Measurements from ENCODE around the gene PIK3R5. TPM values are rescaled to one million over a fixed set of nuclear protein-coding genes. Genes with fewer than 3 reads are reported as not detected.

Gene PIK3R5
- polyA plus RNA-seq, 10 donors, result 0.79 to 5.2 (median 1.6) TPM

GRCh38 chr17:8924595-8924994 is 40.9 kb downstream of the PIK3R5 start:
- DNase-seq, result no peak

DNA sequence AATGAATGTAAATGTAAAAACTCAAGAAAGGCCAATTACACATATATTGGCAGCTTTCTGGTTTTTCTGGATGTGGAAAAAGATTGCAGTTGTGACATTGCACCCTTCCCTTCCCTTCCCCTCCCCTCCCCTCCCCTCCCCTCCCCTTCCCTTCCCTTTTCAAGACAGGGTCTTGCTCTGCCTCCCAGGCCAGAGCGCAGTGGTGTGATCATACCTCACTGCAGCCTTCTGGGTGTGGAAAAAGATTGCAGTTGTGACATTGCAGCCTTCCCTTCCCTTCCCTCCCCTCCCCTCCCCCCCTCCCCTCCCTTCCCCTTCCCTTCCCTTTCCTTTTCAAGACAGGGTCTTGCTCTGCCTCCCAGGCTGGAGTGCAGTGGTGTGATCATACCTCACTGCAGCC is 41.7 kb downstream of the PIK3R5 start:
- DNase-seq, result no peak

- no peak for DNase-seq
Measured at GRCh38 chr17:8922928-8923327, 42.6 kb downstream of the PIK3R5 start.

- DNase-seq, result peak; percentile 27 to 92 (median 39)
Measured at GRCh38 chr17:8922451-8922850, 43.1 kb downstream of the PIK3R5 start.

- no peak for DNase-seq
Measured at GRCh38 chr17:8921147-8921546, 44.4 kb downstream of the PIK3R5 start.

DNA sequence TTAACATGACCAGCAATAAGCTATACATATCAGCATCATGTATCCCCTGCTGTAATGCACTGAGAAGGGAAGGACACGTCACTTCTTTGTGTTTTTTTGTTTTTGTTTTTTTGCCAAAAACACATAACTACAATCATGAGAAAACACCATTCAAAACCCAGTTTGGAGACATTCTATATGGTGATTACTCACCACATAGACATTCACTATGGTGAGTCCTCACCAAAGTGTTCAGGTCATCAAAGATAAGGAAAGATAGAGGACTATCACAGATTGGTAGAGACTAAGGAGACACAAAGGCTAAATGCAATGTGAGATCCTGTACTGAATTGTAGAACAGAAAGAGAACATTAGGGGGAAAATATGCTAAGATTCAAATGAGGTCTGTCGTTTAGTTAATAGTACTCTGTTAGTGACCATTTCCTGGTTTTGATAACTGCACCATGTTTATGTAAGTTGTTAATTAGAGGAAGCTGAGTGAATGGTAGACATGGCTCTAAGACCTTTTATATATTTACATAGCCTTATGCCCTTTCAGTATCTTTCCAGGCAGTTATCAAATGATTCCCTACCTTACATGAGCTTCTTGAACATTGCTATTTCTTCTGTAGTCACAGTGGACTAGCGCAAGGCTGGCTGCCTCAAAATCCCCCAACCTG is 46.6 kb downstream of the PIK3R5 start:
- no peak for DNase-seq

GRCh38 chr17:8916466-8916865 is 49.0 kb downstream of the PIK3R5 start:
- no peak for DNase-seq

DNA sequence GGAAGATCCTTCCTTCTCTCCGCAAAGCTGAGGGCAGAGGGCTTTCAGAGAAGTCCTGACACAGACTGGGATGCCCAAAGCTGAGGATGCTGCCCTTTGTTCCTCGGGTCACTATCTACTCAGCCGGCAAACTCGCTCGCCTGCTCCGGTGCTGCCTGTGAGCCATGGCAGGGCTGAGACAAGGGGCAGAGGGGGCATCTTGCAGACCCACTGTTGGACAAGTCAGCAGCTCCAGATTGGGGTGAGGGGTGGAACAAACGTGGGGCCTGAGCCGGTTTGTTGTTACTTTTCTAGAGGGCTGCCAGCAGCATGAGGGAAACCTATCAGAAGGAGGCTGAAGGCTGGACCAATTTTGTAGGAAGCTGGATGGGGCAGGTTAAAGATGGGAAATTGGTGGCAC is 51.0 kb downstream of the PIK3R5 start:
- no peak for DNase-seq

DNA sequence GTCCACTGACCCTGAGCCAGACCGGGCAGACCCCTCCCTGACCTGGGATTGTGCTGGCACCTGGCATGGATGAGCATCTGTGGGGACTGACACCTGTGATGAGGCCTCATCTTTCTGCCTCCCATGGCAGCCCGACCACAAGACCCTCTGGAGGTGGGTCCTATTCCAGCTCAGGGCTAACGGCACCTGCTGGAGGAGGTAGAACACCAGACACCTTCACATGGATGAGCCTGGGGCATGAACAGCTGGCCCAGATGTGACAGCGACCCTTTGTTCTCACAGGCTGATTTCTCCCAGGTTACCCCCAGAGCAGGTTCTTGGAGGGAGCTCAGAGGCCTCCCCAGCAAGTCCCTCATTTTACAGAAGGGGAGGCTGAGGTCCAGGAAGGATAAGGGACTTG is 51.6 kb downstream of the PIK3R5 start:
- no peak for DNase-seq

DNA sequence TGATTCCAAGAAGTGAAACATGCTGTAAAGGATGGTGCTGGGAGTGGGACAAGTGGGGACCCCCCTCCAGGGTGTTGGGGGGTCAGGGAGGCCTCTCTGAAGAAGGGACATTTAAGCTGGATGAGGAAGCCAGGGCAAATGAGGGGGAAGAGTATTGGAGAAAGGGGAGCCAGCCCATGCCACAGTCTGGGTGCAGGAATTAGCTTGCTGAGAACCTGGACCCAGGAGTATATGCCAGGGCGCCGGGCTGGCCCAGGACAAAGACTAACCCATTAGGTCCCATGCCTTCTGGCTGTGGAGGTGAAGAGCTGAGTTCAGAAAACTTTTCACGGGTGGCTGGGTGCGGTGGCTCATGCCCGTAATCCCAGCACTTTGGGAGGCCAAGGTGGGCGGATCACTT is 52.4 kb downstream of the PIK3R5 start:
- DNase-seq, result no peak

DNA sequence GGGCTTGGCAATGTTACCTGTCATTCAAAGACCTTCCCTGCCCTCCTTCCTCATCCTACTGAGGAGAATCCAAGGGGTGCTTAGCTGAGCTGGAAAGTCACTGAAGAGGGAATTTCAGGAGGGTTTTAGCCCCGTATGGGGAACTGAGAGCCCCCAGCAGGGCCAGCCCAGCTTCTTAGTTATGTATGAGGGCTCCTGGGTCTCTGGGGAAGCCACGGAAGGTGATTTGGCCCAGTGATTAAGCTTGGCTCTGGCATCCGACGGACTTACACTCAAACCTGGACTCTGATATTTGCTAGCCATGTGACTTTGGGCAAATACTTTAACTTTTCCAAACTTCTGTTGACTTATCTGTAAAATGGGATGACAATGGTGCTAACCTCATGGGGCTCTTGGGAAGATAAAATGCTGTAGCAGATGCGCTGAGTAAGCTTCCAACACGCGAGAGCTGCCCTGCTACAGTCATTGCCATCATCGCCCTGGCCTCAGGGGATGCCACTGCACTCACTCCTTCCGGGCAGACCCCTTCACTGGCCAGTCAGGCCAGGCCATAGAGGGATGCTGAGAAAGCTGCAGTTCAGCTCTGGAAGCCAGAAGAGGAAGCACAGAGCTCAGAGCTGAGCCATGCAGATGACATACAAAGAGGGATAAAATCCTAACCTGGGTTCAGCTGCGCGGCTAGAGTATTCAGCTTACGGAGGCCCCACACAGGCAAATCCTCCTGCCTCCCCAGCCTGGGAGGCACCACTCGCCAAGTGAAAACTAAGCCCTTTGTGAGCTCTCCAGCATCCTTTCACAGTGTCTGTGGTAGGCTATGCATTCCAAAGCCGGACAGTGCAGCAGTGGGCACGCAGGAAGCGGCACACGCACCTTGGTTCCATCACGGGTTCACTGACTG is 53.2 kb downstream of the PIK3R5 start:
- no peak for DNase-seq

DNA sequence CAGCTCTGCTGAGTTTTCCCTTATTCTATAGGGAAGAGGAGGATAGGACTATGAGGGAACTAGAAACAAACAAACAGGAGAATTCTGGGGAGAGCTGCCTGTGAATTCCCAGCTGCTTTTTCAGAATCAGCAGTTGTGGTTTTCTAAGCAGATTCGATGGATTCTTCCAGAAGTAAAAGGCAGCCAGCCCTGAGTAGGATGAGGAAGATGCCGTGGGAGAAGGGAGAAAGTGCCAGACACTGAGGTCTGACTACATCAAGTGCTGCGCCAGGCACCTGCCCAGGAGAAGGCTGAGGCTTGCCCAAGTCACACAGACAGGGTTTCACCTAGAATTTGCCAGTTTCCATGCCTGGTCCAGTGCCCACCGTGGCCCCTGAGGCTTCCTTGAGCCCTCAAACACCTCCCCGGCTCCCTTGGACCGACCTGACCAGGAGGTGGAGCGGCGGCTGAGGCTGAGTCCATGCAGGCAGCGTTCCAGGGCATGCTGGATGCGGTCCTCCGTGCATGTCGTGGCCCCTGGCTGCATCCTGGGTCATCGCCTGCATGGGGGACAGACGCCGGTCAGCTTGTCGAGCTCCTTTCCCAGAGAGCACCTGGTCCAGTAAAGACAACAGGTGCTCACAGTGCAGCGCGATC is 54.4 kb downstream of the PIK3R5 start:
- DNase-seq, result no peak

GRCh38 chr17:8909586-8910270 is 55.8 kb downstream of the PIK3R5 start:
- no peak for DNase-seq

GRCh38 chr17:8905331-8905730 is 60.2 kb downstream of the PIK3R5 start:
- no peak for DNase-seq

DNA sequence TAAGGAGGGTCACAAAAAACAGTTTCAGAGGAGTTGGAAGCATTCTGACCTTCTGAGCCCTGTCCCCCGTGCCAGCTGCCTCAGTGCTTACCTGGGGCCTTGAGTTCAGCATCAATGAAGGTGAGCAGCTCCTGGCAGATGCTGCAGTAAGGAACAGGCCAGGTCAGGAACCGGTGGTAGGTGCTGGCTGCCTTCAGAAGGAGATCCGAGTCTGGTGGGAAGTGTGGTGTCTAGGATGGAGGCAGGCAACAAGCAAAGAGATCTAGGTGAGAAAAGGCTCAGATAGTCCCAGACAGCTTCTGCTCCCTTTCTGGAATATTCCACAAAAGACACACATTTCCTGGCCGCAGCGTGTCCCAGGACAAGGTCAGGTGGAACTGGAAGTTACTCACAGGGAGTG is 60.8 kb downstream of the PIK3R5 start:
- DNase-seq, result no peak

- DNase-seq, result no peak
Measured at GRCh38 chr17:8904201-8904600, 61.3 kb downstream of the PIK3R5 start.

DNA sequence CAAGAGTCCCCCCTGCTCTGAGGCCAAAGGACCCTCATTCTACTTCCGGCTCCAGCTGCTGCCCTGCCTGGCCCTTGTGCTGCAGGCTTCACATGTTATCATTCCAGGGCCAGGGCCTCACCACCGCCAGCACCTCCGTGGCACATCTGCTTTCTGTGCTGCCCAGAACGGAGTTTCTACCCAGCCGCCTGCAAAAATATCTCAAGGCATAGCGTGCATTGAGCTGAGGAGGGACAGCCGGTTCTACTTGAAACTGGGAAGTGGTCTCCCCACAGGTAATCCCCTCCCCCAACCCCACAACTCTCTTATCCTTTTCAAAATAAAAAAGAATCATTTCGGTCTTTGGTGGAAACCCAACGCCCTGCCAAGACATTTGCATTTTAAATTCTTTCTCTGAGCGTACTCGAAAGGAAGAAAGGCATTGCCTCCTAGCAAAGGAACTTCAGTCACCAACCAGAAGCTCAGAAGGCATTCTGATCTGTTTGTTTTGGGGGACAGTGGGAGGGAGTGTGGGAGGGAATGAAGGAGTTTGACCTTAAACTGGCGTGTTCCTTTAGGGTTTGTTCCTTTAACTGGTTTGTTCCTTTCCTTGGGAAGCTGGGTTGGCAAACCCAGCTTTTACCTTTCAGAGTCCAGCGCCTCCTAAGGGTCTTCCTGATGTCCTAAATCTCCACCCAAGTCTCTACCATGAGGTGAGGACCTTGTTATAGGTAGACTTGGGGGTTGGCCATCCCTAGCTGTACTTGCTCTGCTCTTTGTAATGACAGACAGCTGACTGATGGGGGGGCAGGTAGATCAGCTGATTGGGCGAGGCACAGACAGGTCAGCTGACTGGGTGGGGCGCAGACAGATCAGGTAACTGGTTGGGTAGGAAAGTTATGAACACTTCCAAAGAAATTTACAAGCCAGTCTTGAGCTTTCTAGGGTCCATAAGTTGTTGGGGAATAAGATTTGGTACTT is 64.6 kb downstream of the PIK3R5 start:
- DNase-seq, result no peak

DNA sequence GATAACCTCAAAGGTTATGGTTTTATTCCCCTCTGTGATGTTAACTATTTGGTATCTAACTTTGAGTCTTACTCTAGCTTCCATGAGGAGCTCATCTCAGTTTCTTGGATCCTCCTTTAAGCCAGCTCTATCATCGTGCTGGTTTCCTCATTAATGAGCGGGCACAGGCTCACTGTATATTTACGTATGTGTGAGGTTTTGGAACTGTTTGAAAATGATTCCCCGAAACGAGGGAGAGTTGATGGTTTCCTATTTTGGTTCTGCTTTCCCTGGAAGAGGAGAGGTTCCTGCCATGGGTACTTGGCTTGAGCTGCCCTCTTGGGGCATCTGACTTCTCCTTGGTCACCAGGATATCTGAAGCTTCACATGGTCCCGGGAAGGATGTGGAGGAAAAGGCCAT is 65.3 kb downstream of the PIK3R5 start:
- no peak for DNase-seq

GRCh38 chr17:8898636-8899035 is 66.9 kb downstream of the PIK3R5 start:
- DNase-seq, result no peak

DNA sequence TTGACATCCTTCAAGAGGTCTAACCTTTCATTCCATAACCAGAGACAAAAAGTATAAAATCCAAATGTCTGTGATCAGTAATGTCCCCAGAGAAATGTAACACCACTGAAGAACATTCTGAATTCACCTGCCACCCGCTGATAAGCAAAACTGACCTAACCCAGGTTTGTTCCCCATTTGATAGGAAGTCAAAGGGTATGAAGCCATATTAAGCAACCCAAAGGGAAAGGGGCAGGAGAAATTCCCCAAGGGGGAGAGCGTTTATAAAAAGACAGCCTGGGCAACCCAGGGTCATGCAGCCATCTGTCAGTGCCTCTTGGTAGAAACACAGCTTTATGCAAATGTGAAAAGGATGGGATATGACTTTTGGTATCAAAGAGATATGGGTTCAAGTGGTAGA is 67.4 kb downstream of the PIK3R5 start:
- no peak for DNase-seq

All from muscle of back (tissue), 11 donors.